HT-29 (cell line): ENCODE data around the gene MSTN. TPM values are rescaled to one million over a fixed set of nuclear protein-coding genes. Genes with fewer than 3 reads are reported as not detected.

Experiments
- DNase-seq: peaks from one replicate; pipeline ENCODE4 v3.0.0-alpha.2; 2015; ENCODE audit warnings: low spot score
- total RNA-seq: library from RNA; depleted of rRNA; stranded (reverse); fragments of >200 nt; shearing (Covaris generic); gene quantifications from 2 replicates; pipeline ENCODE4 v1.2.3, GENCODE V29; 2014; rRNA removed

MSTN gene
- not detected in 2 replicates for total RNA-seq

DNA sequence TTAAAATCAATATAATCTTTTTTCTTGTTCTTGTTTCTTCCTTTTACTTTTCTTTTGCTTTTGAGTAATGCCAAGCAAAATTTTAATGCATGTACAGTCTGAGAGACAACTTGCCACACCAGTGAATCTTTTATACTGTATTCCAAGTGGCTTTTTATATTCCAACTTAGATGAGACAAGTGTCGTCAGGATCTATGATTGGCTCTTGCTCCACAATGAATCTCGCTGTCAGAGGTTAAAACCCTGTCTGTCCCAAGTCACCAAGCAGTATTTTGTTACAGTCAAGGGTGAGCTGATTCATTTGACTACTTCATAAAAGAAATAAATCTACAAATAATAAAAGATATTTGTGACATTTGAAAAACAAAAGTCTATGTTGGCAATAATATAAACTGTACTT, at the start of gene MSTN:
Gene MSTN (minus strand): TSS at position 129 of the 400 bp plus-strand sequence. CDS start 133 bp downstream, outside the sequence.
- DNase-seq, result no peak

DNA sequence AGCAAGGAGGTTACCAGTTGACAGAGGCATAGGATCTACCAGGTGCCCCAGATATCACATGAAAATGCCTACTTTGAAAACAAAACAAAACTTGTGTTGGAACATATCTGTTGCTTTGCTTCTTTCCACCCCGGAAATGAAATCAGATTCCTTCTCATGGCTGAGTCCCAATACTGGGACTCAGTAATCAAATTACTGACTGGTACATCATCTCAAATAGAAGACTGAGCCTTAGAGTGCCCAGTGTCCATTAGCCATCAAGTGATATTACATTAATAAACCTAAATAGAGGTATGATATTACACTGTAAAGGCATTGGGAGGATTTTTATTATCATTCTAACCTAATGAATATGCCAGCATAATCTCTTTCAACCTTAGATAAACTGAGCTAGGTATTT, 48.6 kb upstream of the MSTN start:
- DNase-seq, result no peak

DNA sequence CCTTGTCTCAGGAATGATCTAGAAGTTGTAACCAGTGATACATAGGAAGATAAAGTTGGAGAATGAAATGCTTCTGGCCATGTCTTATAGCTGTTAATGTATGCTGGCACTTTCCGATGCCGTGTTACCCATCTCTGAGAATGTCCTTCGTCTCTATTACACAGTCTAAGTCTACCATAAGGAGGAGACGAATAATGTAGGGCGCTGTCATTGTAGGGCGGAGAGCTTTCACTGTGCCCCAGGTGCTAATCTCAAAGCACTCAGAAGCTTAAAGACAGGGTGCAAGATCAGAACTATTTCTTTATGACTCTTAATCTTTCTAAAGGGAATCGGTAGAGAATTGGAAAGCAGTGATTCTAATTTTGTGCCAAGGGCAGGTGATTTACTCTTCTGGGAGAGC, 48.2 kb upstream of the MSTN start:
- DNase-seq, result no peak

DNA sequence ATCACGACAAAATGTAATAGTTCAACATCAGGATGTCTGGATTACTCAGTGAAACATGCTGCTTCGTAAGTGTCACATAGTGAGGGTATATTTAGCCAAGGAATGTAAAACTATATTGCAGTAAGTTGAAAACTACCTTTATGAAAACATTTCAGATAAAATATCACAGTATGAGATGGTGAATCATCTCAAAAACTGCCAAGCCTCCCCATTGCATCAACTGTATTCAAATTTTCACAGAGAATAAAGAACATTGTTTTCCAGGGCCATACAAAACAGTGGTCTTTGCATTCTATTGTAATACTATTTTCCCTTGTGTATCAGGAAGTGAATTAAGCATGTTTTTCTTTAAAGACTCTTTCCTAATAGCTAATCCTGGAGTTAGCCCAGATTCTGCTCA, 47.6 kb upstream of the MSTN start:
- DNase-seq, result no peak

DNA sequence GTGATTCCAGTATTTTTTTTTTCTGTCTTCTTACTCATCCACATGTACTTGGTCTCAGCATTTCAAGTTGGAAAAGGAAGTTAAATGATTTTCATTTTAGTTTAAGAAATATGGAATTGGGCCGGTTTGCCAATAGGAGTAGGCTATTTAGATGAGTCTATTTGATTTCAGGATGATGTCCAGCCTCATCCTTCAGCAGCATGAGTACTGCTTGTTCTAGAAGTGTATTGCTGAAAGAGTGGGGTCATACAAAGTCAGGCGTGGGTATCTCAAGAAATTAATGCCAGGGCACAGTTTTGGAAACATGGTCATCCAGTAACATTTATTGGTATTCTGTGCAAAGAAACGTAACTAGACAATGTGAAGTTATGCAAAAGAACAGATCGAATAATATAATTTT, 44.9 kb upstream of the MSTN start:
- no peak for DNase-seq

DNA sequence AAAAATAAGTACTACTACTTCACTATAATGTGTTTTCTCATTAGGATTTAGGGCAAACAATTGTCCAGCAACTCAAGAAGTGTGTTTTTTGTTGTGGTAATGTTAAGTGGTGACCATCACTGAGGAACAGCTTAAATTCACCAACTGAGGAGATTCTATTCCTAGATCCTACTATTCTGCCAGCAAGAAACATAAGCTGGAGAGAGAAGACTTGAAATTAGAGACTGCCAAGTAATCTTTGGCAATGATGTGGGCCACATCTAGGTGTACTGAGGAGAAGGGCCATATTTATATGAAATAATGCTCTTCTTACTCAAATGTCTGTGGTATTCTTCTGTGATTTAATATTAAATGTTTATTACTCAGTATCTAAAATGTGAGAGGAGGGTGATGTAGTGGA, 44.3 kb upstream of the MSTN start:
- DNase-seq, result no peak

DNA sequence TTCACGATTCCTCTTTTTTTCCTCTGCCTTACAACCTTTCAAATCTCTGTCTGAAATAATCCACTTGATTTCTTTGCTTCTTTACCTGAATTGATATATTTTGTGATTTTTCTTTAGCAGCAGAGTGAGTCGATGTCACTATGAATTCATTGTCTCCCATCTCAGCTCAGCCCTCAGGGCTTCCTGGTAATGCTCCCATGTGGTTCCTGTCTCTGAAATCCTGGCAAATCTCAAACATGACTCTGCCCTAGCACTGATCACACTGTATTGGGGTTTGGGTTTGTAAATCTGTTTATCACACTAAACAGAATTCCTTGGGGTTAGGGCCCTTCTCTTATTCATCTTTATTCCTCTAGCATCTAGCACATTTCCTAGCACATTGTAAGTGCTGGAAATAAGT, 43.0 kb upstream of the MSTN start:
- no peak for DNase-seq

DNA sequence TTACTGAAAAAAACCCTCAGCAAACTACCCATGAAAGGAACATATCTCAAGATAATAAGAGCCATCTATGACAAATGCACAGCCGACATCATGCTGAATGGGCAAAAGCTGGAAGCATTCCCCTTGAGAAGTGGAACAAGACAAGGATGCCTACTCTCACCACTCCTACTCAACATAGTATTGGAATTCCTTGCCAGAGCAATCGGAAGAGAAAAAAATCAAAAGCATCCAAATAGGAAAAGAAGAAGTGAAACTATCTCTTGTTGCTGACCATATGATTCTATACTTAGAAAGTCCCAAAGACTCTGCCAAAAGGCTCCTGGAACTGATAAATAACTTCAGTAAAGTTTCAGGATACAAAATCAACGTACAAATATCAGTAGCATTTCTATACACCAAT, 40.6 kb upstream of the MSTN start:
- no peak for DNase-seq

DNA sequence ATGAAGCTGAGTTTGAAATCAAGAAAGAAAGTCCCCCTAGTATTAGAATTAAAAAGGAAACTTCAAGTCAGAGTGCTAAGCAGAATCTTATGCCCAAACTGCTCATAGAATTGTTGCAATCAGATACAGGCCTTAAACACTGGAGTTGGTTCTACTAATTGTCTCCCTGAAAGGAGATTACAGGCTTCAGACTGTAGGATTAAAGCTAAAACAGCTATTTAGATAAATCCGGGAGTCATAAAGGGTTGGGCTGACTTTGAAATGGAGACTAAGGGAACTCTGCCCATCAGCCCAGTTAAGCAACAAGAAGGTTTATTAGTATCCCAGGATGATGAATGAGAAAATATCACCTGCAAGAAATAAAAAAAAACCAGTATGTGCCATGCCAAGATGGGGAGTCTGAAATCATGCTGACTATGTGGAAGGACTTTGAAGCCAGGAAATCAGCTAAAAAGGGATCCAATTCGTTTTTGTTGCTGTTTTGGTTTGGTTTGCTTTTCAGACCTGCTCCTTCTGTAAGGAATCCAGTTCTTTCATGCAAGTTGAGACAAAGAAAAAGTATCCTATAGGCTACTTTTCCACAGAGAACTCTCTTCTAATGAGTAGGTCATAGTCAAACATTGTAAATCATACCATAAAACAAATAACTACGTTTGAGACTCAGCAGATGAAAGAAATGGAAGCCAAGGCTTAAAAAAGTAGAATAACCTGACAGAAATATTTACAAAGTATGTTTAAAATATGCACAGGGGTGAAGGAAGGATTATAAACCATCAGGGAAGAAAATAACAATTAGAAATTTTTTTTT, 37.6 kb upstream of the MSTN start:
- no peak for DNase-seq

DNA sequence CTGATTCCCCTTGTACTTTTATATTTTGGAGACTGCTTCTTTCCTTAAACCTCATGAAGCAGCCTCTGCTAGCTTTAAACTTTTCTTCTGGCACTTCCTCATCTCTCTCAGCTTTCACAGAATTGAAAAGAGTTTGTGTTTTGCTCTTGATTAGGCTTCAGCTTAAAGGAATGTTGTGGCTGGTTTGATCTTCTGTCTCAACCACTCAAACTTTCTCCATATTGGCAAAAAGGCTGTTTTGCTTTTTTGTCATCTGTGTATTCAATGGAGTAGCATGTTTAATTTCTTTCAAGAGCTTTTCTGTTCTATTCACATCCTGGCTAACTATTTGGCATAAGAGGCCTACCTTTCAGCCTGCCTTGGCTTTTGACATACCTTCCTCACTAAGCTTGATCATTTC, 36.3 kb upstream of the MSTN start:
- no peak for DNase-seq

DNA sequence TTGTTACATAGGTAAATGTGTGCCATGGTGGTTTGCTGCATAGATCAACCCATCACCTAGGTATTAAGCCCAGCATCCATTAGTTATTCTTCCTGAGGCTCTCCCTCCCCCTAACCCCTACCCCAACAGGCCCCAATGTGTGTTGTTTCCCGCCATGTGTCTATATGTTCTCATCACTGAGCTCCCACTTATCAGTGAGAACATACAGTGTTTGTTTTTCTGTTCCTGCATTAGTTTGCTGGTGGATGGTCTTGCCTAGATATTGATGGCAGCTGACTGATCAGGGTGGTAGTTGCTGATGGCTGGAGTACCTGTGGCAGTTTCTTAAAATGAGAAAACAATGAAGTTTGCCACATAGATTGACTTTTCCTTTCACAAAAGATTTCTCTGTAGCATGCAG, 34.6 kb upstream of the MSTN start:
- no peak for DNase-seq

DNA sequence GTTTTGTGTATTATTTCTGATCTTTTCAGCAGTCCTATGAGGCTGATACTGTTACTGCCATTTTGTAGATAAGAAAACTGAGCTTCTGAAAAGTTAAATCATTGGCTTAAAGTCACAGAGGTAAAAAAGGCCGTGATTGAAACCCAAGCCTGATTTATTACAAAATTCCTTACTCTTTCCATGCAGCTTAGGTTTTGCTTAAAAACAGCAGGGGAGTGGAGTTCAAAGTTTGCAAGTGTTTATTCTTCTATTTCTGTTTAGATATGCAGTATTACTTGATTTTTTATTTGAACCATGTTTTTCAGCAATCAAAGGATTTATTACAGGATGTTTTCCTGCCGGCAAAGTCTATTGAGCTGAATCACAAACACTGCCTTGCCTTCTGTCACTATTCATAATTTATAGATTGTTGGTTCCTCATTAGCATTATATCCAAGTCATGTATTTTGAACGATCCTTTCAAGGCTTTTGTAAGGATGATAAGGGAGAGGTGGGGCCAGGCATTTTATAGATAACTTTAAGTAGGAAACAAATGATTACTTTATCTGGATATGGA, 31.9 kb upstream of the MSTN start:
- no peak for DNase-seq

DNA sequence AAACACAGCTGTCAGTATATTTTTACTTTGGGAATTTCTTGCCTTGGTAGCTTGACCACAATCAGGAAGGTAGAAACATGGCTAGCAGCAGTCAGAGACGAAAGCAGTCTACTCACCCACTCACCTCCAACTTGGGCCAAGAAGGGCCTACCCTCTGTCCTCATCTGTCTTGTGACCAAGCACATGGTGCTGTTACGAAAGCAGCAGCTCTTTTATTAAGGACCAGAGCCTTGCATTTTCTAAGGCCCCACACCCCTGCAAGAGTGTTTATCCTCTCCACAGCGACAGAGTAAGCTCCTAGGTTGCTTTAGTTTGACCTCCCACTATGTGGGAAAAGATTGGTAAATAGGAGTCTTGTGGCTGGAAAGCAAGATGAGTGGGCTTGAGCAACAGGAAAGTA, 31.3 kb upstream of the MSTN start:
- no peak for DNase-seq

DNA sequence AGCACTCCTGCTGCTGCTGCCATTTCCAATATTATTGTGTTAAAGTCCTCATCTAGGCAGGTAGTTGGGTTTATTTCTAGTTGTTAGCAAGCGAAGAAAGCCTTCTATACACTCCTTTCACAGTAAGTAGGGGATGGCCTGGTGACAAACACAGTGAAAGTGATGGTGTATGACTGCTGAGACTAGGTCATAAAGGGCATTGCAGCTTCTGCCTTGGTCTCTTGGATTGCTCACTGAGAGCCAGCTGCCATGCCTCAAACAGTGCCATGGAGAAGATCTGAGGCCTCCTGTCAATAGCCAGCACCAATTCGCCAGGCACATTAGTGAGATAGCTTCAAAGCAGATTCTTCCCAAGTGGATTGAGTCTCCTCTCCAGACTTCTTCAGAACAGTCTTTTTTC, 27.6 kb upstream of the MSTN start:
- DNase-seq, result no peak

DNA sequence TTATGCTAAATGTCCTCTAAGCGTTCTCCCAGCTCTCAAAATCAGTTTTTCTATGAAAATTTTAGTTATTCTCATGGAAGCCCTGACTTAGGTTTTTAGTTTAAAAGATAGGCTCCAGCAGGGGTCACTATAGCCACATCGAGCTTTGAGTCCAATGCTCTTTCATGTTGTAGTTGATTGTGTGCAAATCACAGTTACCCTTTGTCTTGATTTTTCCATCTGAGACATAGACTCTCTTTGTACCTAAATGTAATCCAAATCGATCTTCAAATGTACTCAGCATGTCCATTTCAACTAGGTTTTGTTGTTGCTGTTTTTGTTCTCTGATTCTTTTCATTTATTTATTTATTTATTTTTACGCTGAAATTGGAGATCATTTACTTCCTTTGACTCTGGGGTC, 26.4 kb upstream of the MSTN start:
- peak; percentile 91 for DNase-seq

DNA sequence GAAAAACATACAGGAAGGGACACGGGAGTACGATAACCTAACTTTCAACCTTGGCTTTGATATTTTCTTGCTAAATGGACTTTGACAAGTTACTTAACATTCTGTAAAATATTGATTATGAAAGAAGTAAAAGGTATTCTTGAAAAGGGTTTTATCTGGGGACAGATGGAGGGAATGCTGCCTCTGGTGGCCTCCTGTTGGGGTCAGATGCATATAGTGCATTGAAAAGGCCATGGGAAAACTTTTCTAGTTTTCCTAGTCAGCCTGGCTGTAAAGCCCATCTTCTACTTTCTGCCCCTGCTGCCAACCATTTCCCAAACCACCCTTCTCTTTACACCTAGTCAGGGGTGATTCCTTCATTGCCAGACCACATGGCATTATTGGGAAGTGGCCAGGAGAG, 22.2 kb upstream of the MSTN start:
- no peak for DNase-seq

DNA sequence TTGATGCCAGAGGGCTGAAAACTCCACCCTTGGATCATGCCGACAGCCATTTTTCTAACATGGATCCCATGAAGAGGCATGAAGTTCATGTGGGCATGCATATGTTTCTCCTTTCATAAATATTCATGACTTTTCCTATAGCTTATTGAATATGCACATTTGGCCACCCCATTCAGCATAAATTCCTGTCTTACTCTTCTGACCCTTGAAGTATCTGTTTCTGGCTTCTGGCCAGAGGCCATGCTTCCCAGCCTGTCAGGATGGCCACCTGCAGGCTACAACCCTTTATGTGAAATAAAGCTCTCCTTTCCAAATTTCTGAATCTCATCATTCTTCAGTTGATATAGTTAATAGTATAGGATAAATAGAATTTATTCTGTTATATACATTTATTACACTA, 19.6 kb upstream of the MSTN start:
- no peak for DNase-seq

DNA sequence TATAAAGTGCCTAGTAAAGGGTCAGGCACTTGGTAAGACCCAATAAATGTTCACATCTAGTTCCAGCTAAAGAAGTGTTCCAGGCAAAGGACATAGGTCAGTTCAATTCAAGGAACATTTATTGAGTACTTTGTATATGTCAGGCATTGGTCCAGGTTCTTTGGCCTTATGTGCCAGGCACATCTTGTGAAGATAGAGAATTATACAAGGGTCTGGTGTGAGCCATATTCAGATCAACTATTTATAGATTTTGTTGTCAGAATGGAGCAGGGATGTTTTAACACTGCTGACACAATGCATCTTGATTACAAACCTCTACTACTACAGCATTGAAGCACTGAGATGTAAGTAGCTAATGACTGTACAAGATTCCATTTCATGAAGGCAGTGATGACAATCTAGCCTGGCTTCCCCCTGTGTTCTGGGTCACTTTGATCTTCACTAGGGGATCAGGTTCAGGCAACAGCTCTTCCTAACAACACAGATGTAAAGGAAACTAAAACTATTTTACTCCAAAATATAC, 18.1 kb upstream of the MSTN start:
- no peak for DNase-seq

DNA sequence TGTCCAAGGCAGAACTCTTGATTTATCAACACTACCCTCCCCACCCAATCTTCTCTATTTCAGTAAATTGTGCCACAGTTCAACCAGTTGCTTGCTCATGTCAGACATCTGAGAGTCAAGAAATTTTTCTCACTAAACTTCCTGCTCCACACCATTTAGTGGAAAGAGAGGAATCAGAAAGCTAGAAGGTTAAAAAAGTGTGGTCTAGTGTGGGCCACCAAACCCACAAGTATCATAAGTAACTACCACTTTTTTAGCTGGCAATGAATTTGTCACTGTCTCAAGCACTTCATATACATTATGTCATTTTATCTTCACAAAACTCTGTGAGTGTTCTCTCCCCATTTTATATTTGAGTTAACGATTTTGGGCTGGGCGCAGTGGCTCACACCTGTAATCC, 16.6 kb upstream of the MSTN start:
- DNase-seq, result no peak

DNA sequence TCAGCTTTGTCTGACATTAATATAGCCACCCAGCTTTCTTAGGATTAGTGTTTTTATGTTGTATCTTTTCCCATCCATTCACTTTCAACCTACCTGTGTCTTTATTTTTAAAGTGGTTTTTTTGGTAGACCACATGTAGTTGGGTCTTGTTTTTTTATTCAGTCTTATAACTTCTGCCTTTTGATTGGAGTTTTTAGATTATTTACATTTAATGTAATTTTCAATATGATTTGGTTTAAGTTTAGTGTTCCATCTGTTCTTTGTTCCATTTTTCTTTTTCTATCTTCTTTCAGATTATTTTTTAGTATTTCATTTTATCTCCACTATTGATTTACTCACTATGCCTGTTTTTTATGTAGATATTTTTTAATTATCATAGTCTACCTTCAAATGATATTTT, 13.1 kb upstream of the MSTN start:
- no peak for DNase-seq

DNA sequence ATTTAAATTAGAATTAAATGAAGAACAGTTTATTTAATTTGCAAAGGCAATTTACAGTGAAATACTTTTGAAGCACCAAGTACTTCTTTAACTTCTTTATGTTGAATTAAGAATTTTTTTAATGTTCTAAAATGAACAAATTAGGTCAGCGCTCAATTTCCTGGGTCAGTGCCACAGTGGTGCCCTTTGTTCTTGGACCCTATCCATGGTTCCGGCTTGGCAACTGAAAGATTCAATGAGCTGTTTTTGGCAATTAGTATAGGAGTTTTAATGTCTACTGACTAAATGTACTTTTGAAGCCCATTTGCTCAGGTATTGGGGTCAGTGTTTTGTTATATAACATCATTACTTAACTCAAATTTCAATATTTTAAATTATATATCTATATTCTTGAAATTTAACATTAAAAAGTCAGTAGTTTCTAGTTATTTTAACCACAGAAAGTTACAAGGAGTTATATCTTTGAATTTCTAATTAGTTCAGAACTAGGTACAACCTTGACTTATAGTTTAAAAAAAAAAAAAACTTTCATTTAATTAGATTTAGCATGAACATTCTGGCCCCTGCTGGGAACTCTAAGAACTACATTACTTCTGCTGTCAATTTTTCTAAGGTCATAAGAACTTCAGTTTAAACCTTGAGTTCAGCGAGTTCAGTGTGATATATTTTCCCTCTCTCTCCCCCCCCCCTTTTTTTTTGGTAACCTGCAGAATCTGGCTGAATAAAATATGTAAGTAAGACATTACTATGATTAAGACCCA, 7.6 kb upstream of the MSTN start:
- peak; percentile 79 for DNase-seq

DNA sequence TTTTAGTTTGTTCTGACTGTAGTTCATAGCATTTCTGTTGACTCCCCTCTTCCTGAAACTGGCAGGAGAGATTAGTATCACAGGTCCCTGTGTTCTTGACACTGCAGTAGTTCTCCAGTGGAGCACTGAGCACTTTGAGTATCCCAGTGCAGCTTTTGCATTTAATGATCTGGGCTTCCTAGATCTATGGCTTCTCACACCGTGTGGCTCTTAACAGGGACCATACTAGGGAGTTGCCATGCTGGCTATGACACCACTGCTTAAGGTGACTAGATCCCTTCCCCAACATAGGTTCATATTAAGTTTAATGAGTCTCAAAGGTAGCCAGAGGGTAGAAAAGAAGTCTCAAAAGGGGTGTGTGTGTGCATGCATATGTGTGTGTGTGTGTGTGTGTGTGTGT, 6.2 kb upstream of the MSTN start:
- DNase-seq, result no peak

DNA sequence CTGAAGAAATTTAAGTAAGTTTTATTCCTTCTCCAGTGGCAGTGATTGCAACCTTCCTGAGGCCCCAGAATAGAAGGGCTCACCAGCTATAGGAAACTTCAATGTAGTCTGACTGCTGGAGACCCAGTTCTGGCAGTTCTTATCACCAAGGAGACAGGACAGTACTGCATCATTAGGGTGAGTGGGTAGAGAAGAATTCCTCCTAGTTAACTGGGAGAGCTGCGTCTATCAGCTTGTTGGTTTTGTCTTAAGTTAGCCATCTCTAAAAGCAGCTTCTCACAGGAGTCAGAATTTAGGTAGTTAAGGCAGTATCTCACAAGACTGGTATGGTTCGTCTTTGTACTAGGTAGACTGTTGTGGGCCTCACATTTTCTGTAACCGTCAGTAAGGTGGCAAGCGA, 3.3 kb upstream of the MSTN start:
- no peak for DNase-seq
